H1 (cell line): ENCODE results near the gene LMNTD1. TPM values are rescaled to one million over a fixed set of nuclear protein-coding genes. Genes with fewer than 3 reads are reported as not detected.

Experiments
- CTCF ChIA-PET: fragments of 300-600 bp; sonication (Branson Sonifier 250); formaldehyde crosslinking; loops from one replicate; lab custom pipeline; 2021; ENCODE audit not compliant: partially characterized antibody; lab: Charles Lee
- POLR2A ChIA-PET: fragments of 300-600 bp; sonication (Branson Sonifier 250); formaldehyde crosslinking; loops from one replicate; lab custom pipeline; 2021; ENCODE audit warnings: inconsistent platforms; ENCODE audit not compliant: partially characterized antibody; lab: Charles Lee
- DNase-seq, 2 experiments: peaks; one replicate each; pipeline versions ENCODE4 v3.0.0 to v3.0.0-alpha.2; 2010 to 2022; ENCODE audit warnings: low spot score in 2 of 2, low read depth in 1 of 2, mixed read lengths in 1 of 2
- FAIRE-seq: peaks from 2 replicates; lab custom pipeline; 2011; peaks lifted over from hg19 to GRCh38; lab: Jason Lieb, UNC
- H2AFZ ChIP-seq: 2 replicates; pipeline ENCODE4 v1.8.1; 2012; ENCODE audit warnings: low read length, inconsistent platforms
- H2AK5ac ChIP-seq: 2 replicates; pipeline ENCODE4 v1.6.1; 2013; ENCODE audit warnings: low read depth, low read length
- H2BK120ac ChIP-seq: replicated peaks from 2 replicates; pipeline ENCODE3; 2013; ENCODE audit warnings: low read depth, low read length, inconsistent platforms
- H2BK12ac ChIP-seq: 2 replicates; pipeline ENCODE4 v1.6.1; 2013; ENCODE audit warnings: low read depth, low read length
- H2BK15ac ChIP-seq: 2 replicates; pipeline ENCODE4 v1.6.1; 2013; ENCODE audit warnings: low read length
- H2BK20ac ChIP-seq: 2 replicates; pipeline ENCODE4 v1.6.1; 2013; ENCODE audit warnings: low read length
- H2BK5ac ChIP-seq: 2 replicates; pipeline ENCODE4 v1.6.1; 2013; ENCODE audit warnings: low read depth, low read length
- H3K14ac ChIP-seq: 2 replicates; pipeline ENCODE4 v1.6.1; 2013; ENCODE audit warnings: inconsistent platforms; ENCODE audit not compliant: insufficient read length
- H3K18ac ChIP-seq: 2 replicates; pipeline ENCODE4 v1.6.1; 2013; ENCODE audit warnings: low read length; ENCODE audit errors: extremely low read depth
- H3K23ac ChIP-seq: 2 replicates; pipeline ENCODE4 v1.6.1; 2013; ENCODE audit warnings: inconsistent platforms; ENCODE audit not compliant: insufficient read length
- H3K23me2 ChIP-seq: 2 replicates; pipeline ENCODE4 v1.6.1; 2013; ENCODE audit warnings: low read depth, low read length
- H3K27ac ChIP-seq: 2 replicates; pipeline ENCODE4 v1.6.1; 2011; ENCODE audit warnings: low read depth, low read length, inconsistent platforms
- H3K27me3 ChIP-seq, 4 experiments: replicated peaks in 1 of 4; 1 replicate in 1 of 4; 2 replicates in 3 of 4; pipeline versions ENCODE4 v1.6.1 to v1.8.1; 2011 to 2013; ENCODE audit warnings: low read length in 3 of 4, mild to moderate bottlenecking in 3 of 4, inconsistent platforms in 2 of 4, mixed read lengths in 2 of 4, moderate library complexity in 1 of 4; ENCODE audit not compliant: control insufficient read depth in 3 of 4, insufficient read depth in 3 of 4; ENCODE audit errors: extremely low read depth in 1 of 4
- H3K36me3 ChIP-seq, 4 experiments: 2 replicates each; pipeline versions ENCODE4 v1.6.1 to v1.8.1; 2011 to 2013; ENCODE audit warnings: mild to moderate bottlenecking in 4 of 4, low read length in 3 of 4, moderate library complexity in 2 of 4, control low read depth in 1 of 4, inconsistent platforms in 1 of 4; ENCODE audit not compliant: insufficient read depth in 4 of 4, control insufficient read depth in 2 of 4
- H3K4ac ChIP-seq: replicated peaks from 2 replicates; pipeline ENCODE3; 2013; ENCODE audit warnings: low read length, low read depth, mixed read lengths, inconsistent platforms; ENCODE audit not compliant: insufficient read length
- H3K4me1 ChIP-seq, 4 experiments: replicated peaks in 1 of 4; 1 replicate in 1 of 4; 2 replicates in 3 of 4; pipeline versions ENCODE4 v1.6.1 to v1.8.1; 2011 to 2013; ENCODE audit warnings: low read length in 3 of 4, inconsistent platforms in 2 of 4, mixed read lengths in 1 of 4; ENCODE audit not compliant: insufficient read depth in 4 of 4, control insufficient read depth in 3 of 4
- H3K4me2 ChIP-seq, 2 experiments: 2 replicates each; pipeline versions ENCODE4 v1.6.1 to v1.8.1; 2011 to 2013; ENCODE audit warnings: low read depth in 2 of 2, low read length in 2 of 2, control low read depth in 1 of 2, inconsistent platforms in 1 of 2, mild to moderate bottlenecking in 1 of 2; ENCODE audit not compliant: insufficient read depth in 1 of 2
- H3K4me3 ChIP-seq, 4 experiments: fragments of 200-600, 300-600 bp in 1 of 4; sonication (generic), shearing (Covaris generic), sonication (Bioruptor Twin) in 1 of 4; 2 replicates each; pipeline versions ENCODE4 v1.5.1 to v1.8.1; 2011 to 2016; ENCODE audit warnings: low read length in 4 of 4, low read depth in 3 of 4, control low read depth in 2 of 4, inconsistent platforms in 2 of 4, mild to moderate bottlenecking in 2 of 4, mixed read lengths in 1 of 4, moderate library complexity in 1 of 4; ENCODE audit not compliant: insufficient read depth in 2 of 4; ENCODE audit errors: extremely low read depth in 1 of 4
- H3K56ac ChIP-seq: replicated peaks from 2 replicates; pipeline ENCODE3; 2013; ENCODE audit warnings: low read depth, mild to moderate bottlenecking, mixed read lengths, low read length, inconsistent platforms; ENCODE audit not compliant: insufficient read length
- H3K79me1 ChIP-seq: 2 replicates; pipeline ENCODE4 v1.6.1; 2013; ENCODE audit warnings: low read depth, low read length, control low read depth
- H3K79me2 ChIP-seq, 2 experiments: 2 replicates each; pipeline versions ENCODE4 v1.6.1 to v1.8.1; 2012 to 2013; ENCODE audit warnings: low read length in 2 of 2, mild to moderate bottlenecking in 2 of 2, inconsistent platforms in 1 of 2; ENCODE audit not compliant: insufficient read depth in 2 of 2, control insufficient read depth in 1 of 2
- H3K9ac ChIP-seq, 4 experiments: replicated peaks in 1 of 4; 1 replicate in 1 of 4; 2 replicates in 3 of 4; pipeline versions ENCODE4 v1.6.1 to v1.8.1; 2011 to 2013; ENCODE audit warnings: low read depth in 3 of 4, low read length in 3 of 4, control low read depth in 2 of 4, mild to moderate bottlenecking in 2 of 4, moderate library complexity in 2 of 4, inconsistent platforms in 1 of 4; ENCODE audit errors: extremely low read depth in 1 of 4
- H3K9me3 ChIP-seq, 2 experiments: 2 replicates each; pipeline versions ENCODE4 v1.6.1 to v1.8.1; 2012 to 2013; ENCODE audit warnings: mild to moderate bottlenecking in 2 of 2, moderate library complexity in 2 of 2, control low read depth in 1 of 2, inconsistent platforms in 1 of 2, low read depth in 1 of 2, low read length in 1 of 2, mixed read lengths in 1 of 2; ENCODE audit not compliant: insufficient read depth in 2 of 2
- H4K20me1 ChIP-seq, 2 experiments: replicated peaks in 1 of 2; 2 replicates each; pipeline versions ENCODE3 to v1.8.1; 2011 to 2013; ENCODE audit warnings: inconsistent platforms in 2 of 2, low read length in 2 of 2, mild to moderate bottlenecking in 1 of 2; ENCODE audit not compliant: insufficient read depth in 2 of 2, control insufficient read depth in 1 of 2
- H4K5ac ChIP-seq: 2 replicates; pipeline ENCODE4 v1.6.1; 2013; ENCODE audit warnings: low read length, low read depth, mixed read lengths, inconsistent platforms; ENCODE audit not compliant: insufficient read length
- H4K8ac ChIP-seq: 2 replicates; pipeline ENCODE4 v1.8.0; 2013; ENCODE audit warnings: mild to moderate bottlenecking, moderate library complexity, low read length, inconsistent platforms; ENCODE audit not compliant: insufficient read depth; ENCODE audit errors: extremely low read depth
- H4K91ac ChIP-seq: replicated peaks from 2 replicates; pipeline ENCODE3; 2013; ENCODE audit warnings: low read length, mixed read lengths, inconsistent platforms; ENCODE audit not compliant: insufficient read length
- ASH2L ChIP-seq: fragments of 200-600, 300-600 bp; sonication (generic); IDR thresholded peaks from one replicate; pipeline ENCODE4 v1.7.1; 2017; ENCODE audit warnings: low read length
- CBX8 ChIP-seq: fragments of 300-800, 300-1000 bp; sonication (generic); IDR thresholded peaks from 2 replicates; pipeline ENCODE4 v1.7.1; 2016; ENCODE audit warnings: low read depth, low read length, borderline replicate concordance
- RBBP5 ChIP-seq: IDR thresholded peaks from 2 replicates; pipeline ENCODE4 v1.7.1; 2012; ENCODE audit warnings: low read depth, mild to moderate bottlenecking, inconsistent platforms, low read length, moderate library complexity, borderline replicate concordance
- RNF2 ChIP-seq: fragments of 200-900, 300-1000 bp; sonication (generic); IDR thresholded peaks from 2 replicates; pipeline ENCODE4 v1.7.1; 2016; ENCODE audit warnings: borderline replicate concordance, low read depth, mild to moderate bottlenecking, antibody characterized with exemption, low read length; ENCODE audit not compliant: poor library complexity, severe bottlenecking; ENCODE audit errors: missing control alignments
- SIX5 ChIP-seq: IDR thresholded peaks from 2 replicates; pipeline ENCODE4 v1.6.1; 2011; ENCODE audit warnings: mild to moderate bottlenecking, low read depth, low read length
- SP2 ChIP-seq: IDR thresholded peaks from 2 replicates; pipeline ENCODE4 v1.6.1; 2012; ENCODE audit warnings: mild to moderate bottlenecking, low read length, inconsistent platforms
- TAF7 ChIP-seq: optimal IDR thresholded peaks from 2 replicates; pipeline ENCODE3; 2011; ENCODE audit warnings: low read depth, mild to moderate bottlenecking, inconsistent platforms, low read length, moderate library complexity, borderline replicate concordance
- WGBS, 2 experiments: shearing (Covaris generic) in 1 of 2; methylation state at CpG; one replicate each; pipeline versions ENCODE4 v1.1.6 to v1.1.7; 2013 to 2015; ENCODE audit warnings: low lambda C conversion rate in 2 of 2, mixed read lengths in 2 of 2, inconsistent platforms in 1 of 2, low coverage in 1 of 2, missing lambda C conversion rate in 1 of 2; ENCODE audit not compliant: insufficient replicate concordance in 2 of 2, insufficient coverage in 1 of 2, insufficient read length in 1 of 2; ENCODE audit errors: extremely low coverage in 1 of 2, missing lambda C conversion rate in 1 of 2; 5-methylcytosine and 5-hydroxymethylcytosine counted together
- polyA plus RNA-seq, 7 experiments: library from polyadenylated mRNA; depleted of rRNA in 3 of 7; stranded (reverse) in 5 of 7; unstranded in 2 of 7; fragments of >200 nt in 5 of 7; fragments of 200-250 nt in 2 of 7; gene quantifications; 1 replicate in 5 of 7; 2 replicates in 1 of 7; 4 replicates in 1 of 7; pipeline versions ENCODE4 v1.2.1 to v1.2.3, GENCODE V29; 2011 to 2013; ENCODE audit warnings: missing spikeins in 2 of 7, mixed read lengths in 2 of 7
- total RNA-seq: library from RNA; stranded (reverse); fragmentation: NEBNext Ultra II Directional; extraction: Animal tissue kit (Norgen Biotek cat#: 25700); gene quantifications from 2 replicates; pipeline ENCODE4 v1.2.1, GENCODE V29; 2021

Gene LMNTD1
- total and polyA plus RNA-seq, 2 of the 8 experiments (the other 6 are each of a cell fraction or from before 2014, with no cell fraction given) = not detected

DNA sequence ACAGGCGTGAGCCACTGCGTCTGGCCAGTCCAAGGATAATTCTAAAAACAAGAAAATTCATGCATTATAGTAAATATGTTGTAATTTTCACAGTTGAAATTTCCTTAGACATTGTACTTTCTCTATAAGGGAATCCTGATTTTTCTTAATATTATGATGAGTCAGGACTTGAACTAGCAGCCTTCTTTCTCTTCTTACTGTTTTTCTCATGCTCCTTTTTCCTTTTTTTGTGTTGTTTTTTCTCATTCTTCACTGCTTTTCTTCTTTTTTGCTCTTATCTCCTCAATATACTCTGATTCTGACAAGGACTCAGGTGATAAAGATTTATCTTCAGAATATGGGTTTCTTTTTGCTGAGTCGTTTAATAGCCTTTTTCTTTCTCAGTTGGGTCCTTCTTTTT is 117.7 kb downstream of the LMNTD1 start:
- H3K4me3 ChIP-seq = no peak overlapping the region
- no peak overlapping the region for H2BK5ac ChIP-seq
- no peak overlapping the region for H3K4ac ChIP-seq
- H3K9me3 ChIP-seq = no peaks in the 10 kb centered on the region; a peak in 1 of 4 replicates
- H3K18ac ChIP-seq = no peak overlapping the region
- POLR2A ChIA-PET = no interaction called here
- H3K56ac ChIP-seq = no peak overlapping the region
- H3K79me2 ChIP-seq = no peaks in the 10 kb centered on the region
- no peaks in the 10 kb centered on the region for H3K79me1 ChIP-seq
- H2BK12ac ChIP-seq = no peak overlapping the region
- H2AK5ac ChIP-seq = no peak overlapping the region
- no peak overlapping the region for H3K4me2 ChIP-seq
- no peak overlapping the region for H4K8ac ChIP-seq
- no peak overlapping the region for H2BK120ac ChIP-seq
- H4K91ac ChIP-seq = no peak overlapping the region
- no peaks in the 10 kb centered on the region for H3K27me3 ChIP-seq
- no peak for FAIRE-seq
- H2AFZ ChIP-seq = no peak overlapping the region
- WGBS, 2 experiments = 92% methylated on average over 3 of the region's 3 CpGs; no CpG with 5 or more reads in 1 of the 2 experiments
- no peak overlapping the region for H3K23ac ChIP-seq
- CTCF ChIA-PET = interaction anchor here (0.7 to 3.1 kb wide), 10 partner anchors 10 to 656 kb away, joined by 3 to 12 read pairs (median 5); no protein-coding TSS in a partner anchor
- H3K23me2 ChIP-seq = no peaks in the 10 kb centered on the region
- no peak overlapping the region for H3K14ac ChIP-seq
- H2BK15ac ChIP-seq = no peak overlapping the region
- H3K36me3 ChIP-seq = no peaks in the 10 kb centered on the region
- H3K9ac ChIP-seq = no peak overlapping the region
- no peak overlapping the region for H2BK20ac ChIP-seq
- H4K5ac ChIP-seq = no peak overlapping the region
- no peak overlapping the region for H3K27ac ChIP-seq
- DNase-seq = no peak
- no peak for TF ChIP-seq SIX5
- TF ChIP-seq RNF2 = no peak
- no peak for TF ChIP-seq TAF7
- TF ChIP-seq RBBP5 = no peak
- TF ChIP-seq SP2 = no peak
- TF ChIP-seq ASH2L = no peak
- TF ChIP-seq CBX8 = no peak
- H4K20me1 ChIP-seq = no peaks in the 10 kb centered on the region
- peaks cover 0 to 3% (median 0%) of the 10 kb centered on the region in 4 experiments; a peak in 2 of 7 replicates for H3K4me1 ChIP-seq
